ENCODE data around the gene SERINC3. TPM values are rescaled to one million over a fixed set of nuclear protein-coding genes. Genes with fewer than 3 reads are reported as not detected.

Gene SERINC3
- total and polyA plus RNA-seq, 2 of the 13 experiments (the other 11 are each of a cell fraction or from before 2014, with no cell fraction given): 82.0 to 226 TPM

DNA sequence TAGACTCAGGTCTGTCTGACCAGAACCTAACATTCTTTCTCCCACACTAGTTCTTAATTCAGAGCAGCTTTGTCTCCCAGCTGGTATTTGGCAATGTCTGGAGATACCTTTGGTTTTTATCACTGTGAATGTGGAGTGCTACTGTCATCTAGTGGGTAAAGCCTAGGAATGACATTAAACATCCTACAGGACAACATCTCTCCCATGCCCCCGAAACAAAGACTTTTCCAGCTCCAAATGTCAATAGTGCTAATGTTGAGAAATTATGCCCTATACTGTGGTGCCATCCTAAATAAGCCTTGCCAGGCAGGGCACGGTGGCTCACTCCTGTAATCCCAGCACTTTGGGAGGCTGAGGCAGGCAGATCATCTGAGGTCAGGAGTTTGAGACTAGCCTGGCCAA is 50.4 kb downstream of the SERINC3 start (continued):
- TF ChIP-seq, protein P1, sequence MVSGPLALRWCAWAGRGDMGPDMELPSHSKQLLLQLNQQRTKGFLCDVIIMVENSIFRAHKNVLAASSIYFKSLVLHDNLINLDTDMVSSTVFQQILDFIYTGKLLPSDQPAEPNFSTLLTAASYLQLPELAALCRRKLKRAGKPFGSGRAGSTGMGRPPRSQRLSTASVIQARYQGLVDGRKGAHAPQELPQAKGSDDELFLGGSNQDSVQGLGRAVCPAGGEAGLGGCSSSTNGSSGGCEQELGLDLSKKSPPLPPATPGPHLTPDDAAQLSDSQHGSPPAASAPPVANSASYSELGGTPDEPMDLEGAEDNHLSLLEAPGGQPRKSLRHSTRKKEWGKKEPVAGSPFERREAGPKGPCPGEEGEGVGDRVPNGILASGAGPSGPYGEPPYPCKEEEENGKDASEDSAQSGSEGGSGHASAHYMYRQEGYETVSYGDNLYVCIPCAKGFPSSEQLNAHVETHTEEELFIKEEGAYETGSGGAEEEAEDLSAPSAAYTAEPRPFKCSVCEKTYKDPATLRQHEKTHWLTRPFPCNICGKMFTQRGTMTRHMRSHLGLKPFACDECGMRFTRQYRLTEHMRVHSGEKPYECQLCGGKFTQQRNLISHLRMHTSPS (CRISPR knock-in tag; IDR thresholded peaks at IDR 0.05; ENCODE audit: low read depth): peak; percentile 46; the same call in 1 of the 2 replicates
- TF ChIP-seq ZNF331 (CRISPR knock-in tag; IDR thresholded peaks at IDR 0.05) (peak; percentile 71), CBFB (CRISPR knock-in tag; IDR thresholded peaks at IDR 0.05) (0 out of 2 replicates have a peak, but pooled peaks have one; percentile 69), FOSL2 (CRISPR knock-in tag; IDR thresholded peaks at IDR 0.05) (peak; percentile 28; the same call in 1 of the 2 replicates), ZEB1 (IDR thresholded peaks at IDR 0.05; ENCODE audit: insufficient replicate concordance, low read depth) (peak; percentile 37), RXRB (CRISPR knock-in tag; IDR thresholded peaks at IDR 0.05; ENCODE audit: borderline replicate concordance) (peak; percentile 77), MIER2 (CRISPR knock-in tag; IDR thresholded peaks at IDR 0.05) (peak; percentile 66; the same call in 1 of the 2 replicates), FOXA1 (IDR thresholded peaks at IDR 0.05) (no peak), FOXA1 (CRISPR knock-in tag; IDR thresholded peaks at IDR 0.05) (peak; percentile 77), STAT5B (CRISPR knock-in tag; IDR thresholded peaks at IDR 0.05) (0 out of 2 replicates have a peak, but pooled peaks have one; percentile 83), THAP11 (CRISPR knock-in tag; IDR thresholded peaks at IDR 0.05) (peak; percentile 63), RAD21 (CRISPR knock-in tag; IDR thresholded peaks at IDR 0.05) (peak; percentile 96), MEIS1 (CRISPR knock-in tag; IDR thresholded peaks at IDR 0.05; ENCODE audit: borderline replicate concordance) (peak; percentile 62; the same call in 1 of the 2 replicates), ZNF12 (CRISPR knock-in tag; IDR thresholded peaks at IDR 0.05) (peak; percentile 74; the same call in 1 of the 2 replicates), TGIF2 (CRISPR knock-in tag; IDR thresholded peaks at IDR 0.05) (no peak), ATRX (CRISPR knock-in tag; IDR thresholded peaks at IDR 0.05; ENCODE audit: borderline replicate concordance) (0 out of 2 replicates have a peak, but pooled peaks have one; percentile 48), RFXANK (CRISPR knock-in tag; IDR thresholded peaks at IDR 0.05) (0 out of 2 replicates have a peak, but pooled peaks have one; percentile 67), MED1 (CRISPR knock-in tag; IDR thresholded peaks at IDR 0.05) (peak; percentile 46; the same call in 1 of the 2 replicates)
- TF ChIP-seq, protein P2, sequence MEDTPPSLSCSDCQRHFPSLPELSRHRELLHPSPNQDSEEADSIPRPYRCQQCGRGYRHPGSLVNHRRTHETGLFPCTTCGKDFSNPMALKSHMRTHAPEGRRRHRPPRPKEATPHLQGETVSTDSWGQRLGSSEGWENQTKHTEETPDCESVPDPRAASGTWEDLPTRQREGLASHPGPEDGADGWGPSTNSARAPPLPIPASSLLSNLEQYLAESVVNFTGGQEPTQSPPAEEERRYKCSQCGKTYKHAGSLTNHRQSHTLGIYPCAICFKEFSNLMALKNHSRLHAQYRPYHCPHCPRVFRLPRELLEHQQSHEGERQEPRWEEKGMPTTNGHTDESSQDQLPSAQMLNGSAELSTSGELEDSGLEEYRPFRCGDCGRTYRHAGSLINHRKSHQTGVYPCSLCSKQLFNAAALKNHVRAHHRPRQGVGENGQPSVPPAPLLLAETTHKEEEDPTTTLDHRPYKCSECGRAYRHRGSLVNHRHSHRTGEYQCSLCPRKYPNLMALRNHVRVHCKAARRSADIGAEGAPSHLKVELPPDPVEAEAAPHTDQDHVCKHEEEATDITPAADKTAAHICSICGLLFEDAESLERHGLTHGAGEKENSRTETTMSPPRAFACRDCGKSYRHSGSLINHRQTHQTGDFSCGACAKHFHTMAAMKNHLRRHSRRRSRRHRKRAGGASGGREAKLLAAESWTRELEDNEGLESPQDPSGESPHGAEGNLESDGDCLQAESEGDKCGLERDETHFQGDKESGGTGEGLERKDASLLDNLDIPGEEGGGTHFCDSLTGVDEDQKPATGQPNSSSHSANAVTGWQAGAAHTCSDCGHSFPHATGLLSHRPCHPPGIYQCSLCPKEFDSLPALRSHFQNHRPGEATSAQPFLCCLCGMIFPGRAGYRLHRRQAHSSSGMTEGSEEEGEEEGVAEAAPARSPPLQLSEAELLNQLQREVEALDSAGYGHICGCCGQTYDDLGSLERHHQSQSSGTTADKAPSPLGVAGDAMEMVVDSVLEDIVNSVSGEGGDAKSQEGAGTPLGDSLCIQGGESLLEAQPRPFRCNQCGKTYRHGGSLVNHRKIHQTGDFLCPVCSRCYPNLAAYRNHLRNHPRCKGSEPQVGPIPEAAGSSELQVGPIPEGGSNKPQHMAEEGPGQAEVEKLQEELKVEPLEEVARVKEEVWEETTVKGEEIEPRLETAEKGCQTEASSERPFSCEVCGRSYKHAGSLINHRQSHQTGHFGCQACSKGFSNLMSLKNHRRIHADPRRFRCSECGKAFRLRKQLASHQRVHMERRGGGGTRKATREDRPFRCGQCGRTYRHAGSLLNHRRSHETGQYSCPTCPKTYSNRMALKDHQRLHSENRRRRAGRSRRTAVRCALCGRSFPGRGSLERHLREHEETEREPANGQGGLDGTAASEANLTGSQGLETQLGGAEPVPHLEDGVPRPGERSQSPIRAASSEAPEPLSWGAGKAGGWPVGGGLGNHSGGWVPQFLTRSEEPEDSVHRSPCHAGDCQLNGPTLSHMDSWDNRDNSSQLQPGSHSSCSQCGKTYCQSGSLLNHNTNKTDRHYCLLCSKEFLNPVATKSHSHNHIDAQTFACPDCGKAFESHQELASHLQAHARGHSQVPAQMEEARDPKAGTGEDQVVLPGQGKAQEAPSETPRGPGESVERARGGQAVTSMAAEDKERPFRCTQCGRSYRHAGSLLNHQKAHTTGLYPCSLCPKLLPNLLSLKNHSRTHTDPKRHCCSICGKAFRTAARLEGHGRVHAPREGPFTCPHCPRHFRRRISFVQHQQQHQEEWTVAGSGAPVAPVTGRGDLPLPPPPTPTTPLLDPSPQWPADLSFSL (CRISPR knock-in tag; IDR thresholded peaks at IDR 0.05): no peak
- TF ChIP-seq, protein P3, sequence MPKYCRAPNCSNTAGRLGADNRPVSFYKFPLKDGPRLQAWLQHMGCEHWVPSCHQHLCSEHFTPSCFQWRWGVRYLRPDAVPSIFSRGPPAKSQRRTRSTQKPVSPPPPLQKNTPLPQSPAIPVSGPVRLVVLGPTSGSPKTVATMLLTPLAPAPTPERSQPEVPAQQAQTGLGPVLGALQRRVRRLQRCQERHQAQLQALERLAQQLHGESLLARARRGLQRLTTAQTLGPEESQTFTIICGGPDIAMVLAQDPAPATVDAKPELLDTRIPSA (CRISPR knock-in tag; IDR thresholded peaks at IDR 0.05; ENCODE audit: borderline replicate concordance): no peak
- TF ChIP-seq, protein P4, sequence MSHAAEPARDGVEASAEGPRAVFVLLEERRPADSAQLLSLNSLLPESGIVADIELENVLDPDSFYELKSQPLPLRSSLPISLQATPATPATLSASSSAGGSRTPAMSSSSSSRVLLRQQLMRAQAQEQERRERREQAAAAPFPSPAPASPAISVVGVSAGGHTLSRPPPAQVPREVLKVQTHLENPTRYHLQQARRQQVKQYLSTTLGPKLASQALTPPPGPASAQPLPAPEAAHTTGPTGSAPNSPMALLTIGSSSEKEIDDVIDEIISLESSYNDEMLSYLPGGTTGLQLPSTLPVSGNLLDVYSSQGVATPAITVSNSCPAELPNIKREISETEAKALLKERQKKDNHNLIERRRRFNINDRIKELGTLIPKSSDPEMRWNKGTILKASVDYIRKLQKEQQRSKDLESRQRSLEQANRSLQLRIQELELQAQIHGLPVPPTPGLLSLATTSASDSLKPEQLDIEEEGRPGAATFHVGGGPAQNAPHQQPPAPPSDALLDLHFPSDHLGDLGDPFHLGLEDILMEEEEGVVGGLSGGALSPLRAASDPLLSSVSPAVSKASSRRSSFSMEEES (CRISPR knock-in tag; IDR thresholded peaks at IDR 0.05): 0 out of 2 replicates have a peak, but pooled peaks have one; percentile 43
